Gastroesophageal sphincter (tissue), 4 donors: ENCODE measurements around the gene PPP1R14C. TPM values are rescaled to one million over a fixed set of nuclear protein-coding genes. Genes with fewer than 3 reads are reported as not detected.

Experiments
- ATAC-seq: fragments of 150-250 bp; one replicate; pipeline ENCODE4 v1.9.1; 2016; ENCODE audit warnings: mild to moderate bottlenecking, moderate library complexity
- H3K27ac ChIP-seq, 4 donors: fragments of 200-600 bp; sonication (generic) in 3 of 4; 1 replicate in 3 of 4; 2 replicates in 1 of 4; pipeline ENCODE4 v1.5.1; 2016 to 2019
- H3K27me3 ChIP-seq: fragments of 200-600 bp; sonication (generic); one replicate; pipeline ENCODE4 v1.5.1; 2019
- H3K36me3 ChIP-seq, 2 donors: fragments of 200-600 bp; sonication (generic); one replicate each; pipeline ENCODE4 v1.5.1; 2019; ENCODE audit warnings: control low read depth in 1 of 2
- H3K4me1 ChIP-seq, 3 donors: fragments of 200-600 bp; sonication (generic); 1 replicate in 2 of 3; 2 replicates in 1 of 3; pipeline ENCODE4 v1.5.1; 2016 to 2019; ENCODE audit warnings: control low read depth in 2 of 3
- H3K4me3 ChIP-seq, 2 donors: fragments of 200-600 bp; sonication (generic); one replicate each; pipeline ENCODE4 v1.5.1; 2019; ENCODE audit warnings: mild to moderate bottlenecking in 1 of 2, moderate library complexity in 1 of 2
- H3K9me3 ChIP-seq, 3 donors: fragments of 200-600 bp; sonication (generic); one replicate each; pipeline ENCODE4 v1.5.1; 2017 to 2019; ENCODE audit warnings: control low read depth in 2 of 3
- EP300 ChIP-seq: sonication (generic); formaldehyde crosslinking; IDR thresholded peaks from one replicate; pipeline ENCODE4 v1.6.1; 2017; ENCODE audit warnings: antibody characterized with exemption, mild to moderate bottlenecking
- POLR2A ChIP-seq, 2 donors: fragments of 450-650 bp; IDR thresholded peaks; one replicate each; pipeline ENCODE4 v1.6.1; 2017; ENCODE audit warnings: antibody characterized with exemption in 2 of 2, mild to moderate bottlenecking in 2 of 2, moderate library complexity in 1 of 2
- POLR2AphosphoS5 ChIP-seq: sonication (generic); formaldehyde crosslinking; IDR thresholded peaks from one replicate; pipeline ENCODE4 v1.6.1; 2017; ENCODE audit warnings: antibody characterized with exemption
- WGBS, 2 donors: methylation state at CpG; one replicate each; pipeline ENCODE4 v1.1.5; 2018; ENCODE audit warnings: low coverage in 1 of 2; 5-methylcytosine and 5-hydroxymethylcytosine counted together
- total RNA-seq, 4 donors: library from RNA; depleted of rRNA; stranded (reverse); fragments of >200 nt; gene quantifications; one replicate each; pipeline ENCODE4 v1.1.0, GENCODE V29; 2016
- TF ChIP-seq, protein P1 (sequence below), 4 experiments: fragments of 200-600 bp in 2 of 4; fragments of 450-650 bp in 2 of 4; sonication (generic) in 1 of 4; IDR thresholded peaks; one replicate each; pipeline ENCODE4 v1.5.1; 2017 to 2019; ENCODE audit warnings: antibody characterized with exemption in 4 of 4, mild to moderate bottlenecking in 2 of 4, moderate library complexity in 2 of 4

PPP1R14C gene
- total RNA-seq, 4 donors from 2014 or later, result 0.12 to 1.5 TPM; not detected in 2

DNA sequence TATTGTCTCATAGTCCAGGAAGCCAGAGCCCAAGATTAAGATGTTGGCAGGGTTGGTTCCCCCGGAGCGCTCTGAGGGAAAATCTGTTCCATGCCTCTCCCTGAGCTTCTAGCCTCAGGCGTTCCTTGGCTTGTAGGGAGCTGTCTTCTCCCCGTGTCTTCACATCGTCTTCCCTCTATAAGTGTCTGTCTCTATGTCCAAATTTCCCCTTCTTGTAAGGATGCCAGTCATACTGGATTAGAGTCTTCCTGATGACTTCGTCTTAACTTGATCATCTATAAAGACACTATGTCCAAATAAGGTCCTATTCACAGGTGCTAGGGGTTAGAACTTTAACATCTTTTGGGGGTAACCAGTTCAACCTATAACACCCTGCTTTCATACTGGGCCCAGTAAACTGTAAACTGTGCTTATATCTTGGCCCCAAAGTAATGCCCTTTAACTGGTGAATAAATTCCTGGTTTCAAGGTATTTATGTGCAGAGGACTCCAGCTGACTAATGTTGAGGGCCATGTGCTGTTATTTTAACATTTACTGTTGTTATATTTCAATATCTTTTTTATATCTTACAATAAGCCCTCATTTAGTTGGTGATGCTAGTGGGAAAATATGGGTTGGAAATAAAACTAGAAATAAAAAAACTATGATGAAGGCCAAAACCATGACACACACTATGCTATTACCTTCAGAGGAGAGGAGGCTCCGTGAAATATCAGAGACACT lies 124.3 kb downstream of the PPP1R14C start:
- Histone ChIP-seq H3K36me3 (no peaks in the 10 kb centered on the region), H3K27me3 (no peaks in the 10 kb centered on the region), H3K4me1 (no peaks in the 10 kb centered on the region), H3K27ac (no peak overlapping the region), H3K4me3 (no peak overlapping the region), H3K9me3 (no peaks in the 10 kb centered on the region)
- no peak for ATAC-seq
- 77 to 93% methylated on average over 6 to 7 of the region's 7 CpGs for WGBS, 2 donors
- TF ChIP-seq, protein P1, sequence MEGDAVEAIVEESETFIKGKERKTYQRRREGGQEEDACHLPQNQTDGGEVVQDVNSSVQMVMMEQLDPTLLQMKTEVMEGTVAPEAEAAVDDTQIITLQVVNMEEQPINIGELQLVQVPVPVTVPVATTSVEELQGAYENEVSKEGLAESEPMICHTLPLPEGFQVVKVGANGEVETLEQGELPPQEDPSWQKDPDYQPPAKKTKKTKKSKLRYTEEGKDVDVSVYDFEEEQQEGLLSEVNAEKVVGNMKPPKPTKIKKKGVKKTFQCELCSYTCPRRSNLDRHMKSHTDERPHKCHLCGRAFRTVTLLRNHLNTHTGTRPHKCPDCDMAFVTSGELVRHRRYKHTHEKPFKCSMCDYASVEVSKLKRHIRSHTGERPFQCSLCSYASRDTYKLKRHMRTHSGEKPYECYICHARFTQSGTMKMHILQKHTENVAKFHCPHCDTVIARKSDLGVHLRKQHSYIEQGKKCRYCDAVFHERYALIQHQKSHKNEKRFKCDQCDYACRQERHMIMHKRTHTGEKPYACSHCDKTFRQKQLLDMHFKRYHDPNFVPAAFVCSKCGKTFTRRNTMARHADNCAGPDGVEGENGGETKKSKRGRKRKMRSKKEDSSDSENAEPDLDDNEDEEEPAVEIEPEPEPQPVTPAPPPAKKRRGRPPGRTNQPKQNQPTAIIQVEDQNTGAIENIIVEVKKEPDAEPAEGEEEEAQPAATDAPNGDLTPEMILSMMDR (IDR thresholded peaks at IDR 0.05), result no peak
- no peak for TF ChIP-seq EP300
- TF ChIP-seq POLR2AphosphoS5, result no peak
- no peak for TF ChIP-seq POLR2A (IDR thresholded peaks at IDR 0.05)

DNA sequence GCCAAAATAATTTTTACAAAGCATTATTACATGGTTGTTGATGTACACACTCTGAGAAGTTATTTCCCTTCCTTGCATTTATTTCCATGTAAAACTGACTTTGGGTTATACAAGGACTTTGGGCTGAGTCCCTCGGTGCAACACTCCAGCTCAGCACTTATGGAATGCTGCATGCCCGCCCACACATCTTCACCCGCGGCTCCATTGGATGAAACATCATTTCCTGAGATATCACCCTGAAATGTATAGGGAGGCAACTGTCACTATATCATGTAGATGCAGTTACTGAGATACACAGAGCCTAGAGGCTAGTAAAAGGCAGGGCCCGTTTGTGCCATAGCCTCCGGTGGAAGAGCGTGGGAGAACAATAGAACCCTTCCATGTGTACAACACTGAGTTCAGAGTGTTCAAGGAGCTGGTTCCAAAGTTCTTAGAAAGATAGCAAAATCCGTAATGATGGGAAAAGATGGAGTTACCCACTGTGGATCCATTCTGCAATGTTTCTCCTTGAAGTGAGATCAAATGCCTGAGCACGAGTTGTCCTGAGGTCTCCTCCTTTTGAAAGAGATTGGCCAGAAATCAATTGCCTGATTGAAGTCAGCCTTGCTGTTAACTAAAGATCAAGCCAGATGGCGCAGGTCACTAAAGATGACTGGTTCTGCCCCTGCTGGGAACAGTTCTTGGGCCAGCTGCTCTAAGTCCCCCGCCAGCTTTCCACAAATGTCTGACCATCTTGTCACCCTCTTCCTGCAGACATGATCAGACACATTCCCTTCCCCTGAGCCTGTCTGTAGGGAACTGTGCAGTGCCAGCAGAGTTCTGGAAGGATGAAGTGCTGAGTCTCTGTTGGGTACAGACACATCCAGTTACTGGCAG lies 125.1 kb downstream of the PPP1R14C start:
- Histone ChIP-seq H3K36me3 (no peaks in the 10 kb centered on the region), H3K4me1 (no peaks in the 10 kb centered on the region), H3K9me3 (no peaks in the 10 kb centered on the region), H3K27me3 (no peaks in the 10 kb centered on the region), H3K4me3 (no peak overlapping the region), H3K27ac (no peak overlapping the region)
- 62 to 70% methylated on average over 6 to 9 of the region's 11 CpGs for WGBS, 2 donors
- ATAC-seq, result no peak
- TF ChIP-seq, protein P1 (IDR thresholded peaks at IDR 0.05), result no peak
- TF ChIP-seq POLR2A (IDR thresholded peaks at IDR 0.05) (no peak), POLR2AphosphoS5 (no peak), EP300 (no peak)

DNA sequence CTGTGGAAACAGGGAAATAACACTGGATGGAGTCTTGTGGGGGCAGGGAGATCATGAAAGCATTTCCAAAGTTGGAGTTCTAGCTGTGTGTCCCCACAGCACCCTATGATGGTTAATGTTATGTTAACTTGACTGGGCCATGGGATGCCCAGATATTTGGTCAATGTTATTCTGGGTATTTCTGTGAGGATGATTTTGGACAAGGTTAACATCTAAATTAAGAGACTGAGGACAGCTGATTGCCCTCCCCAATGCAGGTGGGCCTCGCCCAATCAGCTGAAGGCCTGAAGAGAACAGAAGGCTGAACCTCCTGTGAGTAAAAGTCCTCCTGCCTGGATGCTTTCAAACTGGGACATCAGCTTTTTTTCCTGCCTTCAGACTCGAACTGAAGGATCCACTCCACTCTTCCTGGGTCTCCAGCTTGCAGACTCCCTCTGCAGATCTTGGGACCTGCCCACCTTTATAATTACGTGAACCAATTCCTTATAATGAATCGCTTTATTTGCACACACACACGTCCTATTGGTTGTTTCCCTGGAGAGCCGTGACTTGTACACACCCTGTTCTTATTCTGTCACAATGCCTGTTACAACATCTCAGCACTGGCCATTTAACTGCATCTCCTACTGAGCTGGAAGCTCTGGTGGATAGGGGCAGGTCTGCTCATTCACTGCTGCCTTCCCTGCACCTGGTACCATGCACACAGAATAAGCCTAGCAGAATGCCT lies 126.4 kb downstream of the PPP1R14C start:
- TF ChIP-seq, protein P1 (IDR thresholded peaks at IDR 0.05), result no peak
- no peak for TF ChIP-seq POLR2AphosphoS5
- no peak for TF ChIP-seq EP300

DNA sequence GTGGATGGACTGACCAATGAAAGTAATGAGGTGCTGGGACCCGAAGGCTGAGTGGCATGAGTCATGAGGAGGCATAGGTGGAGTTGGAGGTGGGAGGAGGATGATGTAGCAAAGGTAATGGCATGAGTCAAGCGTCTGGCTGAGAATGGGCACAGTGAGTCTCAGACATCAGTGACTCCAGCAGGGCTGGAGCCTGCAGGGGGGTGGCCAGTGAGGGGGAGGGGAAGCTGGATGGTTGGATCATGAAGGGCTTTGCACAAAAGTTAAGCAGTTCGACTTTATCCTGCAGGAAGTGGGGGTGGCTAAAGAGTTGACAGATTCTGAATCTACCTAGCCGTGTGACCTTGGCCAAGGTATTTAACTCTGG lies 127.0 kb downstream of the PPP1R14C start:
- WGBS, 2 donors, result 76 to 78% methylated on average over 3 to 4 of the region's 4 CpGs

More for the DNA sequence above, 126.4 kb downstream of the PPP1R14C start:
- no peak for ATAC-seq
- Histone ChIP-seq H3K4me1 (no peaks in the 10 kb centered on the region), H3K27me3 (no peaks in the 10 kb centered on the region), H3K36me3 (no peaks in the 10 kb centered on the region), H3K27ac (no peak overlapping the region), H3K9me3 (no peaks in the 10 kb centered on the region), H3K4me3 (no peak overlapping the region)
- WGBS, 2 donors, result 79 to 91% methylated on average over 5 of the region's 6 CpGs

More for the DNA sequence above, 127.0 kb downstream of the PPP1R14C start:
- Histone ChIP-seq H3K27ac (no peak overlapping the region), H3K4me1 (no peaks in the 10 kb centered on the region), H3K27me3 (no peaks in the 10 kb centered on the region), H3K9me3 (no peaks in the 10 kb centered on the region), H3K36me3 (no peaks in the 10 kb centered on the region), H3K4me3 (no peak overlapping the region)
- ATAC-seq, result no peak
- TF ChIP-seq POLR2AphosphoS5, result no peak
- TF ChIP-seq POLR2A (IDR thresholded peaks at IDR 0.05), result no peak
- TF ChIP-seq, protein P1 (IDR thresholded peaks at IDR 0.05), result no peak
- TF ChIP-seq EP300, result no peak
